Measurements from ENCODE around the gene STAB2.

GRCh38 chr12:103758310-103759089, 171.4 kb downstream of the STAB2 start:
- TF ChIP-seq ATF3 (IDR thresholded peaks at IDR 0.05) = no peak
- TF ChIP-seq CTCF (IDR thresholded peaks at IDR 0.05; ENCODE audit: low read depth, low read length, missing input control) = no peak
- TF ChIP-seq RAD21 (IDR thresholded peaks at IDR 0.05) = no peak
- TF ChIP-seq EGR1 (IDR thresholded peaks at IDR 0.05; ENCODE audit: low read depth in 2 of 2) = no peak
- TF ChIP-seq MAX (IDR thresholded peaks at IDR 0.05) = no peak
- no peak for TF ChIP-seq TAF1 (conservative IDR thresholded peaks at IDR 0.05)
- TF ChIP-seq YY1 (IDR thresholded peaks at IDR 0.05) = no peak
- TF ChIP-seq JUND (IDR thresholded peaks at IDR 0.05) = no peak

All from liver (tissue), 3 donors.